Activated CD4-positive, alpha-beta T cell treated with anti-CD3 and anti-CD28 coated beads for 24 hours (primary cell): ENCODE measurements around the gene AHRR.
"Not testable (repeated sequence)": the region's sequence is repeated elsewhere in the genome, so short reads cannot be mapped to it uniquely, and the experiment has no call there.

Experiments used
- DNase-seq, 2 donors: peaks; one replicate each; pipeline ENCODE4 v3.0.0-alpha.2; 2020; ENCODE audit warnings: low read depth in 2 of 2

The AHRR gene

GRCh38 chr5:305459-305858, 16.1 kb upstream of the AHRR start:
- no peak for DNase-seq

GRCh38 chr5:306011-306805, 15.3 kb upstream of the AHRR start:
- no peak for DNase-seq

GRCh38 chr5:307306-307705, 14.2 kb upstream of the AHRR start:
- no peak for DNase-seq

GRCh38 chr5:307794-308579, 13.5 kb upstream of the AHRR start:
- DNase-seq = no peak

GRCh38 chr5:308672-309271, 12.7 kb upstream of the AHRR start:
- DNase-seq = no peak

GRCh38 chr5:309831-310230, 11.7 kb upstream of the AHRR start:
- DNase-seq = not testable (repeated sequence)

GRCh38 chr5:310516-310915, 11.0 kb upstream of the AHRR start:
- no peak for DNase-seq

- no peak for DNase-seq
Observed at GRCh38 chr5:310941-311434, 10.5 kb upstream of the AHRR start.

GRCh38 chr5:311963-312362, 9.6 kb upstream of the AHRR start:
- DNase-seq = no peak

- DNase-seq = no peak
Observed at GRCh38 chr5:312845-313244, 8.7 kb upstream of the AHRR start.

- DNase-seq = no peak
Observed at GRCh38 chr5:313265-313664, 8.2 kb upstream of the AHRR start.

GRCh38 chr5:313806-314376, 7.6 kb upstream of the AHRR start:
- no peak for DNase-seq

- DNase-seq = no peak
Observed at GRCh38 chr5:314676-315487, 6.6 kb upstream of the AHRR start.

- DNase-seq = no peak
Observed at GRCh38 chr5:315488-316209, 5.9 kb upstream of the AHRR start.

- DNase-seq = no peak
Observed at GRCh38 chr5:316210-317085, 5.1 kb upstream of the AHRR start.

GRCh38 chr5:317086-317811, 4.3 kb upstream of the AHRR start:
- DNase-seq = peak; percentile 23 to 37

GRCh38 chr5:318341-318897, 3.1 kb upstream of the AHRR start:
- no peak for DNase-seq

GRCh38 chr5:318931-319601, 2.4 kb upstream of the AHRR start:
- no peak for DNase-seq
